ENCODE results near the gene PFDN2. TPM values are rescaled to one million over a fixed set of nuclear protein-coding genes. Genes with fewer than 3 reads are reported as not detected.

PFDN2 gene
- total RNA-seq, 1 experiment from 2014 or later: 98.6 TPM

- TF ChIP-seq SIN3A (IDR thresholded peaks at IDR 0.05; ENCODE audit: borderline replicate concordance, insufficient read depth, low read depth, low read length) (no peak), CTCF (IDR thresholded peaks at IDR 0.05) (no peak), POLR2AphosphoS5 (IDR thresholded peaks at IDR 0.05; ENCODE audit: low read depth, low read length) (no peak), TCF7L2 (IDR thresholded peaks at IDR 0.05; ENCODE audit: low read depth, low read length) (no peak), REST (IDR thresholded peaks at IDR 0.05; ENCODE audit: insufficient read depth in 1 of 2, low read depth in 2 of 2, low read length in 1 of 2) (no peak)
- no peak overlapping the region for H3K4me3 ChIP-seq (ENCODE audit: low read depth in 2 of 2, low read length in 2 of 2)
- H3K36me3 ChIP-seq (ENCODE audit: control insufficient read depth, insufficient read depth, low read length): no peaks in the 10 kb centered on the region
- ATAC-seq (no peak), DNase-seq (ENCODE audit: low read depth, low spot score) (no peak)
- H3K9me3 ChIP-seq (ENCODE audit: control insufficient read depth, insufficient read depth, low read depth, low read length): no peaks in the 10 kb centered on the region
- CTCF ChIA-PET: interaction anchor here (1.1 kb wide), 1 partner anchor 50 kb away, joined by 4 read pairs; no protein-coding TSS in a partner anchor
- H3K27me3 ChIP-seq (ENCODE audit: control insufficient read depth, insufficient read depth, low read length): no peaks in the 10 kb centered on the region
- no peaks in the 10 kb centered on the region for H3K4me1 ChIP-seq (ENCODE audit: control insufficient read depth, insufficient read depth, low read length)
- POLR2A ChIA-PET: no interaction called here
- H3K27ac ChIP-seq (ENCODE audit: low read length): no peak overlapping the region
- no TSS peak for BruUV-seq (replicated peaks)
- intact Hi-C loops (cut with micrococcal nuclease; ENCODE audit: unreplicated experiment): no loop called here
- in situ Hi-C loops (cut with HindIII; ENCODE audit: low pct_unique_long_range_greater_than_20kb, low sequenced_read_pairs): no loop called here
Observed at GRCh38 chr1:161091796-161092507, 25.9 kb downstream of the PFDN2 start.

- Histone ChIP-seq H3K27ac (ENCODE audit: low read length) (no peak overlapping the region), H3K9me3 (ENCODE audit: control insufficient read depth, insufficient read depth, low read depth, low read length) (no peaks in the 10 kb centered on the region), H3K27me3 (ENCODE audit: control insufficient read depth, insufficient read depth, low read length) (no peaks in the 10 kb centered on the region), H3K4me1 (ENCODE audit: control insufficient read depth, insufficient read depth, low read length) (no peaks in the 10 kb centered on the region), H3K4me3 (ENCODE audit: low read depth in 2 of 2, low read length in 2 of 2) (no peak overlapping the region), H3K36me3 (ENCODE audit: control insufficient read depth, insufficient read depth, low read length) (no peaks in the 10 kb centered on the region)
- in situ Hi-C loops (cut with HindIII; ENCODE audit: low pct_unique_long_range_greater_than_20kb, low sequenced_read_pairs) (no loop called here), intact Hi-C loops (cut with micrococcal nuclease; ENCODE audit: unreplicated experiment) (no loop called here)
- ATAC-seq (no peak), DNase-seq (ENCODE audit: low read depth, low spot score) (no peak)
- BruUV-seq (replicated peaks): no TSS peak
- ChIA-PET POLR2A (interaction anchor here (0.6 kb wide), 1 partner anchor 876 kb away, joined by 3 read pairs; no protein-coding TSS in a partner anchor), CTCF (no interaction called here)
- TF ChIP-seq POLR2AphosphoS5 (IDR thresholded peaks at IDR 0.05; ENCODE audit: low read depth, low read length) (no peak), SIN3A (IDR thresholded peaks at IDR 0.05; ENCODE audit: borderline replicate concordance, insufficient read depth, low read depth, low read length) (no peak), CTCF (IDR thresholded peaks at IDR 0.05) (no peak), REST (IDR thresholded peaks at IDR 0.05; ENCODE audit: insufficient read depth in 1 of 2, low read depth in 2 of 2, low read length in 1 of 2) (no peak), TCF7L2 (IDR thresholded peaks at IDR 0.05; ENCODE audit: low read depth, low read length) (no peak)
Observed at GRCh38 chr1:161091093-161091492, 26.7 kb downstream of the PFDN2 start.
